Fibroblast of the aortic adventitia (primary cell): Measurements from ENCODE around the gene MAPK4. TPM values are rescaled to one million over a fixed set of nuclear protein-coding genes. Genes with fewer than 3 reads are reported as not detected.

Experiments
- DNase-seq: peaks from one replicate; pipeline ENCODE4 v3.0.0-alpha.2; 2010; ENCODE audit warnings: low read depth
- H3K4me3 ChIP-seq: 2 replicates; pipeline ENCODE4 v1.5.1; 2011; ENCODE audit warnings: low read depth, mild to moderate bottlenecking, control low read depth, low read length, moderate library complexity
- CTCF ChIP-seq: IDR thresholded peaks from 2 replicates; pipeline ENCODE4 v1.5.1; 2011; ENCODE audit warnings: mild to moderate bottlenecking, low read length, control low read depth, inconsistent platforms; ENCODE audit not compliant: insufficient read depth
- total RNA-seq: library from RNA; depleted of rRNA; stranded (reverse); fragments of >200 nt; gene quantifications from 2 replicates; pipeline ENCODE4 v1.2.3, GENCODE V29; 2012; ENCODE audit warnings: low replicate concordance

MAPK4 gene
- total RNA-seq, 1 donor, result under 0.01 TPM

GRCh38 chr18:50679056-50679455, 119.2 kb downstream of the MAPK4 start:
- TF ChIP-seq CTCF, result no peak
- no peak for DNase-seq
- H3K4me3 ChIP-seq, result no peak overlapping the region

- no peak for TF ChIP-seq CTCF
- H3K4me3 ChIP-seq, result no peak overlapping the region
Observed at GRCh38 chr18:50679656-50680055, 119.8 kb downstream of the MAPK4 start.

GRCh38 chr18:50680966-50681365, 121.1 kb downstream of the MAPK4 start:
- no peak for TF ChIP-seq CTCF
- H3K4me3 ChIP-seq, result no peak overlapping the region
- DNase-seq, result no peak

More at GRCh38 chr18:50679656-50680055, 119.8 kb downstream of the MAPK4 start:
- no peak for DNase-seq

GRCh38 chr18:50682852-50683251, 123.0 kb downstream of the MAPK4 start:
- no peak overlapping the region for H3K4me3 ChIP-seq
- TF ChIP-seq CTCF, result no peak
- no peak for DNase-seq

- TF ChIP-seq CTCF, result no peak
- no peak overlapping the region for H3K4me3 ChIP-seq
- no peak for DNase-seq
Observed at GRCh38 chr18:50686409-50686808, 126.5 kb downstream of the MAPK4 start.

- DNase-seq, result no peak
- no peak overlapping the region for H3K4me3 ChIP-seq
Observed at GRCh38 chr18:50687491-50687890, 127.6 kb downstream of the MAPK4 start.

More at GRCh38 chr18:50687491-50687890, 127.6 kb downstream of the MAPK4 start:
- no peak for TF ChIP-seq CTCF
